IMR-90 (cell line): Measurements from ENCODE around the gene DIP2C. TPM values are rescaled to one million over a fixed set of nuclear protein-coding genes. Genes with fewer than 3 reads are reported as not detected.

Experiments used
- ATAC-seq: fragments of 200-7000 bp; cut with Tn5 transposase; 2 replicates; pipeline ENCODE4 v1.9.1; 2020; ENCODE audit warnings: low read depth, mild to moderate bottlenecking, moderate library complexity
- BruUV-seq: library from RNA; stranded (reverse); fragments of 400-500 nt; replicated peaks from 2 replicates; lab custom pipeline; 2021; lab: Mats Ljungman, UMichigan
- CTCF ChIA-PET: fragments of 300-600 bp; formaldehyde crosslinking; extraction: SDS; loops from one replicate; lab custom pipeline; 2021; ENCODE audit warnings: antibody characterized with exemption; lab: Yijun Ruan, JAX
- POLR2A ChIA-PET: fragments of 300-600 bp; sonication (Branson Sonifier 250); formaldehyde crosslinking; loops from one replicate; lab custom pipeline; 2022; ENCODE audit warnings: antibody characterized with exemption; ENCODE audit not compliant: unreplicated experiment; lab: Charles Lee
- DNase-seq: peaks from one replicate; pipeline ENCODE4 v3.0.0; 2013
- H2AFZ ChIP-seq: replicated peaks from 2 replicates; pipeline ENCODE3; 2013; ENCODE audit warnings: low read length, mild to moderate bottlenecking; ENCODE audit not compliant: poor library complexity
- H2AK5ac ChIP-seq: 2 replicates; pipeline ENCODE4 v1.6.1; 2013; ENCODE audit warnings: low read depth, low read length, inconsistent platforms
- H2AK9ac ChIP-seq: replicated peaks from 2 replicates; pipeline ENCODE3; 2013; ENCODE audit warnings: mild to moderate bottlenecking, low read depth, low read length, moderate library complexity; ENCODE audit not compliant: poor library complexity
- H2BK120ac ChIP-seq: 2 replicates; pipeline ENCODE4 v1.6.1; 2013; ENCODE audit warnings: low read depth, low read length, inconsistent platforms
- H2BK15ac ChIP-seq: 3 replicates; pipeline ENCODE4 v1.6.1; 2013; ENCODE audit warnings: low read depth, low read length, inconsistent platforms
- H2BK20ac ChIP-seq: 2 replicates; pipeline ENCODE4 v1.6.1; 2013; ENCODE audit warnings: low read depth, mild to moderate bottlenecking, inconsistent platforms, low read length, moderate library complexity
- H2BK5ac ChIP-seq: 2 replicates; pipeline ENCODE4 v1.6.1; 2013; ENCODE audit warnings: mild to moderate bottlenecking, low read depth, low read length, inconsistent platforms; ENCODE audit not compliant: poor library complexity, severe bottlenecking
- H3K14ac ChIP-seq: replicated peaks from 2 replicates; pipeline ENCODE4 v1.6.1; 2013; ENCODE audit warnings: low read depth, low read length, inconsistent platforms
- H3K18ac ChIP-seq: 2 replicates; pipeline ENCODE4 v1.6.1; 2013; ENCODE audit warnings: low read depth, low read length, control low read depth
- H3K23ac ChIP-seq: 2 replicates; pipeline ENCODE4 v1.6.1; 2013; ENCODE audit warnings: low read depth, low read length, inconsistent platforms
- H3K27ac ChIP-seq: 2 replicates; pipeline ENCODE4 v1.5.1; 2013; ENCODE audit warnings: mild to moderate bottlenecking, control low read depth, low read length; ENCODE audit not compliant: insufficient read depth
- H3K27me3 ChIP-seq: 2 replicates; pipeline ENCODE4 v1.6.1; 2013; ENCODE audit warnings: low read length; ENCODE audit not compliant: control insufficient read depth, insufficient read depth
- H3K36me3 ChIP-seq: 2 replicates; pipeline ENCODE4 v1.6.1; 2013; ENCODE audit warnings: low read length, mixed read lengths; ENCODE audit not compliant: control insufficient read depth, insufficient read depth
- H3K4ac ChIP-seq: 2 replicates; pipeline ENCODE4 v1.6.1; 2013; ENCODE audit warnings: low read depth, low read length, inconsistent platforms
- H3K4me1 ChIP-seq: 2 replicates; pipeline ENCODE4 v1.6.1; 2013; ENCODE audit warnings: low read length, mixed read lengths; ENCODE audit not compliant: control insufficient read depth, insufficient read depth
- H3K4me2 ChIP-seq: 2 replicates; pipeline ENCODE4 v1.6.1; 2013; ENCODE audit warnings: low read depth, mild to moderate bottlenecking, control low read depth, low read length, moderate library complexity
- H3K4me3 ChIP-seq: 2 replicates; pipeline ENCODE4 v1.5.1; 2013; ENCODE audit warnings: low read depth, mild to moderate bottlenecking, control low read depth, low read length, moderate library complexity; ENCODE audit not compliant: insufficient read depth
- H3K56ac ChIP-seq: 2 replicates; pipeline ENCODE4 v1.6.1; 2013; ENCODE audit warnings: low read length, inconsistent platforms; ENCODE audit not compliant: insufficient read depth; ENCODE audit errors: extremely low read depth
- H3K79me1 ChIP-seq, 2 experiments: 2 replicates each; pipeline ENCODE4 v1.6.1; 2013; ENCODE audit warnings: low read length in 2 of 2, inconsistent platforms in 1 of 2, low read depth in 1 of 2
- H3K9ac ChIP-seq: 2 replicates; pipeline ENCODE4 v1.6.1; 2013; ENCODE audit warnings: low read depth, low read length, control low read depth
- H3K9me1 ChIP-seq: 2 replicates; pipeline ENCODE4 v1.6.1; 2013; ENCODE audit warnings: low read length, inconsistent platforms; ENCODE audit not compliant: insufficient read depth
- H3K9me3 ChIP-seq: 2 replicates; pipeline ENCODE4 v1.6.1; 2013; ENCODE audit warnings: low read length; ENCODE audit not compliant: control insufficient read depth, insufficient read depth
- H4K20me1 ChIP-seq: 2 replicates; pipeline ENCODE4 v1.6.1; 2013; ENCODE audit warnings: low read length, inconsistent platforms; ENCODE audit not compliant: insufficient read depth
- H4K5ac ChIP-seq: 2 replicates; pipeline ENCODE4 v1.6.1; 2013; ENCODE audit warnings: mild to moderate bottlenecking, low read depth, low read length, control low read depth
- H4K8ac ChIP-seq, 2 experiments: 2 replicates each; pipeline ENCODE4 v1.6.1; 2013; ENCODE audit warnings: low read depth in 2 of 2, low read length in 2 of 2, control low read depth in 1 of 2, inconsistent platforms in 1 of 2
- H4K91ac ChIP-seq: 2 replicates; pipeline ENCODE4 v1.6.1; 2013; ENCODE audit warnings: low read depth, low read length, inconsistent platforms; ENCODE audit not compliant: insufficient read depth
- CEBPB ChIP-seq: IDR thresholded peaks from 2 replicates; pipeline ENCODE4 v1.6.1; 2012; ENCODE audit warnings: low read depth, low read length, improper control_type of control experiment
- CHD1 ChIP-seq: IDR thresholded peaks from 2 replicates; pipeline ENCODE4 v1.6.1; 2012; ENCODE audit warnings: low read depth, low read length, improper control_type of control experiment
- FOS ChIP-seq: fragments of 150-350 bp; IDR thresholded peaks from 2 replicates; pipeline ENCODE4 v1.6.1; 2016; ENCODE audit warnings: low read depth, low read length
- MAFK ChIP-seq: IDR thresholded peaks from 2 replicates; pipeline ENCODE4 v1.6.1; 2012; ENCODE audit warnings: low read depth, low read length, improper control_type of control experiment
- MAZ ChIP-seq: IDR thresholded peaks from 2 replicates; pipeline ENCODE4 v1.6.1; 2012; ENCODE audit warnings: low read depth, mild to moderate bottlenecking, low read length, improper control_type of control experiment, moderate library complexity, borderline replicate concordance
- POLR2A ChIP-seq: IDR thresholded peaks from 2 replicates; pipeline ENCODE4 v1.6.1; 2012; ENCODE audit warnings: mild to moderate bottlenecking, low read depth, low read length
- RAD21 ChIP-seq: IDR thresholded peaks from 2 replicates; pipeline ENCODE4 v1.6.1; 2012; ENCODE audit warnings: low read length, improper control_type of control experiment
- RCOR1 ChIP-seq: IDR thresholded peaks from 2 replicates; pipeline ENCODE4 v1.6.1; 2012; ENCODE audit warnings: mild to moderate bottlenecking, low read length, improper control_type of control experiment; ENCODE audit not compliant: insufficient replicate concordance
- RFX5 ChIP-seq: IDR thresholded peaks from 2 replicates; pipeline ENCODE4 v1.8.0; 2012; ENCODE audit warnings: low read depth, mild to moderate bottlenecking, low read length, moderate library complexity
- SMC3 ChIP-seq: fragments of 150-350 bp; IDR thresholded peaks from 2 replicates; pipeline ENCODE4 v1.6.1; 2016; ENCODE audit warnings: low read depth, mild to moderate bottlenecking, antibody characterized with exemption, low read length, moderate library complexity
- WGBS, 2 experiments: methylation state at CpG; one replicate each; pipeline versions ENCODE4 v1.1.5 to v1.1.7; 2013; ENCODE audit warnings: missing lambda C conversion rate in 2 of 2; ENCODE audit not compliant: insufficient read length in 1 of 2; ENCODE audit errors: extremely low coverage in 2 of 2; 5-methylcytosine and 5-hydroxymethylcytosine counted together
- dilution Hi-C: fragments of 300-500 bp; cut with HindIII; formaldehyde crosslinking; loops from one replicate; pipeline ENCODE4 v1.14.3; 2018; ENCODE audit warnings: low sequenced_read_pairs; ENCODE audit not compliant: unreplicated experiment
- in situ Hi-C: fragments of 300-500 bp; cut with MboI; formaldehyde crosslinking; loops from 3 replicates; pipeline ENCODE4 v1.14.3; 2019; ENCODE audit warnings: low sequenced_read_pairs, inconsistent platforms, mixed read lengths
- intact Hi-C: fragments of 100-400 bp; cut with micrococcal nuclease; formaldehyde crosslinking; loops from 2 replicates; pipeline ENCODE4 v1.10.0; 2022
- polyA plus RNA-seq, 3 experiments: library from polyadenylated mRNA; depleted of rRNA; stranded (reverse); fragments of >200 nt; gene quantifications; 2 replicates each; pipeline ENCODE4 v1.2.3, GENCODE V29; 2012; ENCODE audit warnings: low replicate concordance in 1 of 3
- total RNA-seq: library from RNA; depleted of rRNA; stranded (reverse); fragments of >200 nt; gene quantifications from 2 replicates; pipeline ENCODE4 v1.2.3, GENCODE V29; 2012
- TF ChIP-seq, protein P1 (sequence below): fragments of 150-350 bp; IDR thresholded peaks from 2 replicates; pipeline ENCODE4 v1.6.1; 2017; ENCODE audit warnings: mild to moderate bottlenecking, antibody characterized with exemption, low read length, low read depth
- TF ChIP-seq, protein P2 (sequence below): conservative IDR thresholded peaks from 2 replicates; pipeline ENCODE4 v1.5.1; 2012; ENCODE audit warnings: mild to moderate bottlenecking, low read depth, low read length, improper control_type of control experiment

Gene DIP2C
- total and polyA plus RNA-seq, 2 of the 4 experiments (the other 2 are of a cell fraction), result 8.6 to 17.3 TPM

GRCh38 chr10:395665-396064, 293.8 kb downstream of the DIP2C start:
- Histone ChIP-seq H3K14ac (no peak overlapping the region), H3K18ac (no peak overlapping the region), H3K9me1 (peaks cover 17% of the 10 kb centered on the region), H3K79me1 (peaks cover 25 to 71% of the 10 kb centered on the region in 2 experiments), H2BK120ac (no peak overlapping the region), H4K8ac (no peak overlapping the region), H3K4me3 (no peak overlapping the region), H4K91ac (no peak overlapping the region), H2AFZ (no peak overlapping the region), H3K9me3 (no peaks in the 10 kb centered on the region), H4K5ac (no peak overlapping the region), H3K4ac (no peak overlapping the region), H2BK5ac (no peak overlapping the region), H3K27me3 (no peaks in the 10 kb centered on the region), H2AK9ac (no peak overlapping the region), H3K4me1 (no peaks in the 10 kb centered on the region), H2BK20ac (no peak overlapping the region), H3K27ac (no peak overlapping the region), H3K56ac (no peak overlapping the region), H2BK15ac (no peak overlapping the region), H3K4me2 (no peak overlapping the region), H2AK5ac (no peak overlapping the region), H3K9ac (no peak overlapping the region), H3K23ac (no peak overlapping the region), H3K36me3 (peaks cover 5% of the 10 kb centered on the region; the same call in 1 of the 2 replicates), H4K20me1 (peaks cover 4% of the 10 kb centered on the region; the same call in 1 of the 2 replicates)
- CTCF ChIA-PET, result no interaction called here
- 80% methylated on average over 1 of the region's 7 CpGs; no CpG with 5 or more reads in 1 of the 2 experiments for WGBS, 2 experiments
- TF ChIP-seq CEBPB (no peak), SMC3 (no peak), RCOR1 (no peak), CHD1 (no peak), MAZ (no peak), FOS (no peak), RFX5 (no peak), MAFK (no peak), RAD21 (no peak), POLR2A (no peak)
- TF ChIP-seq, protein P1, sequence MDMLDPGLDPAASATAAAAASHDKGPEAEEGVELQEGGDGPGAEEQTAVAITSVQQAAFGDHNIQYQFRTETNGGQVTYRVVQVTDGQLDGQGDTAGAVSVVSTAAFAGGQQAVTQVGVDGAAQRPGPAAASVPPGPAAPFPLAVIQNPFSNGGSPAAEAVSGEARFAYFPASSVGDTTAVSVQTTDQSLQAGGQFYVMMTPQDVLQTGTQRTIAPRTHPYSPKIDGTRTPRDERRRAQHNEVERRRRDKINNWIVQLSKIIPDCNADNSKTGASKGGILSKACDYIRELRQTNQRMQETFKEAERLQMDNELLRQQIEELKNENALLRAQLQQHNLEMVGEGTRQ, result no peak
- TF ChIP-seq, protein P2, sequence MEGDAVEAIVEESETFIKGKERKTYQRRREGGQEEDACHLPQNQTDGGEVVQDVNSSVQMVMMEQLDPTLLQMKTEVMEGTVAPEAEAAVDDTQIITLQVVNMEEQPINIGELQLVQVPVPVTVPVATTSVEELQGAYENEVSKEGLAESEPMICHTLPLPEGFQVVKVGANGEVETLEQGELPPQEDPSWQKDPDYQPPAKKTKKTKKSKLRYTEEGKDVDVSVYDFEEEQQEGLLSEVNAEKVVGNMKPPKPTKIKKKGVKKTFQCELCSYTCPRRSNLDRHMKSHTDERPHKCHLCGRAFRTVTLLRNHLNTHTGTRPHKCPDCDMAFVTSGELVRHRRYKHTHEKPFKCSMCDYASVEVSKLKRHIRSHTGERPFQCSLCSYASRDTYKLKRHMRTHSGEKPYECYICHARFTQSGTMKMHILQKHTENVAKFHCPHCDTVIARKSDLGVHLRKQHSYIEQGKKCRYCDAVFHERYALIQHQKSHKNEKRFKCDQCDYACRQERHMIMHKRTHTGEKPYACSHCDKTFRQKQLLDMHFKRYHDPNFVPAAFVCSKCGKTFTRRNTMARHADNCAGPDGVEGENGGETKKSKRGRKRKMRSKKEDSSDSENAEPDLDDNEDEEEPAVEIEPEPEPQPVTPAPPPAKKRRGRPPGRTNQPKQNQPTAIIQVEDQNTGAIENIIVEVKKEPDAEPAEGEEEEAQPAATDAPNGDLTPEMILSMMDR, result no peak
- BruUV-seq, result no TSS peak
- intact Hi-C loops, result no loop called here
- POLR2A ChIA-PET, result no interaction called here
- dilution Hi-C loops, result no loop called here
- ATAC-seq, result no peak
- in situ Hi-C loops, result no loop called here
- DNase-seq, result no peak
